GM18868 (cell line): ENCODE measurements around the gene THPO.

Experiments
- ATAC-seq: cut with Tn5 transposase; IDR thresholded peaks from one replicate; pipeline ENCODE4 v1.9.1; 2021; ENCODE audit warnings: mild to moderate bottlenecking, moderate library complexity; ENCODE audit not compliant: unreplicated experiment

The THPO gene

GRCh38 chr3:184384856-184385422 is 6.9 kb upstream of the THPO start:
- no peak for ATAC-seq

- ATAC-seq: no peak
Observed at GRCh38 chr3:184384342-184384741, 6.3 kb upstream of the THPO start.

GRCh38 chr3:184383033-184383740 is 5.2 kb upstream of the THPO start:
- ATAC-seq: no peak

GRCh38 chr3:184382326-184383032 is 4.5 kb upstream of the THPO start:
- ATAC-seq: no peak

GRCh38 chr3:184381261-184382224 is 3.5 kb upstream of the THPO start:
- ATAC-seq: no peak

- ATAC-seq: no peak
Observed at GRCh38 chr3:184380627-184381260, 2.7 kb upstream of the THPO start.

- no peak for ATAC-seq
Observed at GRCh38 chr3:184380185-184380626, 2.2 kb upstream of the THPO start.

- no peak for ATAC-seq
Observed at GRCh38 chr3:184379358-184380184, 1.6 kb upstream of the THPO start, which contains the start of gene CHRD. CHRD (plus strand) TSS chr3:184380054; CDS start chr3:184380319, 265 bp downstream.

- ATAC-seq: no peak
Observed at GRCh38 chr3:184378651-184379357, 797 bp upstream of the THPO start.

GRCh38 chr3:184377374-184377773 is 633 bp downstream of the THPO start:
- no peak for ATAC-seq

GRCh38 chr3:184375747-184376461 is 2.1 kb downstream of the THPO start:
- no peak for ATAC-seq

GRCh38 chr3:184373422-184373821 is 4.6 kb downstream of the THPO start:
- ATAC-seq: no peak

GRCh38 chr3:184372911-184373310 is 5.1 kb downstream of the THPO start:
- ATAC-seq: no peak

- no peak for ATAC-seq
Observed at GRCh38 chr3:184372296-184372821, 5.6 kb downstream of the THPO start.

GRCh38 chr3:184371570-184372018 is 6.4 kb downstream of the THPO start:
- no peak for ATAC-seq

- no peak for ATAC-seq
Observed at GRCh38 chr3:184368586-184369183, 9.3 kb downstream of the THPO start.

- ATAC-seq: no peak
Observed at GRCh38 chr3:184368116-184368515, 9.9 kb downstream of the THPO start.
